HG03439 (cell line): ENCODE data around the gene SLX9.
"Not testable (repeated sequence)": the region's sequence is repeated elsewhere in the genome, so short reads cannot be mapped to it uniquely, and the experiment has no call there.

ENCODE experiments used
- ATAC-seq: cut with Tn5 transposase; IDR thresholded peaks from one replicate; pipeline ENCODE4 v1.9.1; 2021; ENCODE audit warnings: mild to moderate bottlenecking, moderate library complexity; ENCODE audit not compliant: unreplicated experiment

SLX9 gene

DNA sequence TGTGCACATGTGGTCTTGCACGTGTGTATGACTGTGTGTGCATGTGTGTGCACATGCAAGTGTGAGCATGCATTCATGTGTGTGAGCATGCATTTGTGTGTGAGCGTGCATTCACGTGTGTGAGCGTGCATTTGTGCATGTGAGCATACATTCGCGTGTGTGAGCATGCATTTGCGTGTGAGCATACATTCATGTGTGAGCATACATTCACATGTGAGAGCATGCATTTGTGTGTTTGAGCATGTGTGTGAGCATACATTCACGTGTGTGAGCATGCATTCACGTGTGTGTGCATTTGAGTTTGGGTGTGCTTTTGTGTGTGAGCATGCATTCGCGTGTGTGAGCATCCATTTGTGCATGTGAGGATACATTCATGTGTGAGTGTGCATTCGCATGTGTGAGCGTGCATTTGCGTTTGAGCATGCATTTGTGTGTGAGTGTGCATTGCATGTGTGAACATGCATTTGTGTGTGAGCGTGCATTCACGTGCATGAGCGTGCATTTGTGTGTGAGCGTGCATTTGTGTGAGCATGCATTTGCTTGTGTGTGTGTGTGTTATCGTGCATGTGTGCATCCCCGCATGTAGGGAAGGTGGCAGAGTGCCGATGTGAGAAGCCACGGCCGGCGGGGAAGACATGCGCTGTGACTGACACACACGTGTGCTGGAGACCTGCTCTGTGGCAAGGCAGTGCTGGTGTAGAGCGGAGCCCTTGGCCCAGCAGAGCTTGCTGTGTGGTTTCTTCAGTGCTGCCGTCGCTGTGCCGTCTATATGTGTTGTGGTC lies 37.4 kb upstream of the SLX9 start:
- no peak for ATAC-seq

DNA sequence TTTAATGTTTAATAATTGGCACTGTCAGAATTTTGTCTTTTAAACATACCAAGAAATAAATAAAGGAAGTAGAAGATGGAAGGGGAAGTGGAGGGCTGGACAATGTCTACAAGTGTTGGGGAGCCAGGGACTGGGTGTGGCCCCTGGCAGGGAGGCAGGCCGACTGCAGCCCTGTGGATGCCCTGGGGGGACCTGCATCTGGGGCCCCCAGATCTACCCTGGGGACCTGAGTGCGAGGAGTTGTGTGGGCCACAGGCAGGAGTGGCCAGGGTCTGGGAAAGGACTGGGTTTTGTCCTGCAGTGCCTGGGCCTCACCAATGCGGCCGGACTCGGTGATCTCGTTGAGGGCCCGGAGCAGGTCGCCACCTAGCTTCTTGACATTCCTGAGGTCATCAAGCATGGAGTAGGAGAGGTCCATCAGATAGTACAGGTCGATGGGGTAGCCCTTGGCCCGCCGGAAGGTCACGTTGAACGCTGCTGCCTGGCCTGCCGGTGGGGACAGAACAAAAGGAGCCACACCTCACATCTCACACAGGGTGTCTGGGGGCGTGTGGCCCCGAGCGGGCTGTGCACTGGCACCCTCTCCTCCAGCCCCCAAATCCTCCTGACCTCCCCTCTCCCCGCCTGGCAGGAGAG lies 36.7 kb upstream of the SLX9 start:
- ATAC-seq = no peak

DNA sequence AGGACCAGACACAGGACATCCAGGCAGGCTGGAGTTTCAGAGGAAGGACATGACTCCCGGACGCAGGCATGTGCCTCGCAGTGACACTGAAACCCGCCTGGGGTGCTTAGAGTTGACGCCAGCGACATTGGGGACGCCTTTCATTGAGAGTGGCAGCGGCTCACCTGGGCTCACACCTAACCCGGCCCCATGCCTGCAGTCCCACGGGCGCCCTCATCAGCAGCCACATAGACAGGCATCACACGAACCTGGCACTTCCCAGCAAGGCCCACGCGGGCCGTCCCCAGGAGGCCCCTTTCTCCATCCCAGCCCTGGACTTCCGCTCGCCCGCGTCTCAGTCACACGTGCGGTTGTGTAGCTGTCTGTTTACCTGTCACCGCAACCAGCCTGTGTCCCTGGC lies 36.1 kb upstream of the SLX9 start:
- ATAC-seq = no peak

DNA sequence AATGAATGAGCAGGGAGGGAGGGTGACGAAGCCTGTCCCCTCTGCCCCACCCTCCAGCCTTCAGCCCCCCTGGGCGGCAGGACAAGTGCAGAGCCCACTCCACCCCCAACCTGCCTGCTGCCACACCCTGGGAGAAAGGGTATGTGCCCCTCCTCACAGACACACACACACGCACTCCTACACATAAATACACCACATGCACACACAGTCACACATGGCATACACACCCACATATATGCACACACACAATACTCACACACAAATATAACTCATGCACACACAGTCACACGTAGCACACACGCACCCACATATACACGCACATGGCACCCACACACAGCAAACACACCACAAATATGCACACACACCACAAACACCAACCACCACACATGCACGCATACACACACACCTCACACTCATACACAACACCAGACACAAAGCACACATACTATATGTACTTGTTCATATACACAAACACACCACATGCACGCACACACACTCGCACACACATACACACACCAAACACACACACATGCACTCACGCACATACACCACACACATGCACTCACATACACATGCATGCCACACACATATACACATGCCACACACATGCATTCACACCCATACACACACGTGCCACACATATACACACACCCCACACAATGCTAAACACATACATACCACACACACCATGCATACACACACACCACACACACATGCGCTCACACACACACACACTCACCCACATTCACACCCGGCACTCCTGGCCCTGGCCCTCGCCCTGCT lies 35.5 kb upstream of the SLX9 start:
- ATAC-seq = no peak

DNA sequence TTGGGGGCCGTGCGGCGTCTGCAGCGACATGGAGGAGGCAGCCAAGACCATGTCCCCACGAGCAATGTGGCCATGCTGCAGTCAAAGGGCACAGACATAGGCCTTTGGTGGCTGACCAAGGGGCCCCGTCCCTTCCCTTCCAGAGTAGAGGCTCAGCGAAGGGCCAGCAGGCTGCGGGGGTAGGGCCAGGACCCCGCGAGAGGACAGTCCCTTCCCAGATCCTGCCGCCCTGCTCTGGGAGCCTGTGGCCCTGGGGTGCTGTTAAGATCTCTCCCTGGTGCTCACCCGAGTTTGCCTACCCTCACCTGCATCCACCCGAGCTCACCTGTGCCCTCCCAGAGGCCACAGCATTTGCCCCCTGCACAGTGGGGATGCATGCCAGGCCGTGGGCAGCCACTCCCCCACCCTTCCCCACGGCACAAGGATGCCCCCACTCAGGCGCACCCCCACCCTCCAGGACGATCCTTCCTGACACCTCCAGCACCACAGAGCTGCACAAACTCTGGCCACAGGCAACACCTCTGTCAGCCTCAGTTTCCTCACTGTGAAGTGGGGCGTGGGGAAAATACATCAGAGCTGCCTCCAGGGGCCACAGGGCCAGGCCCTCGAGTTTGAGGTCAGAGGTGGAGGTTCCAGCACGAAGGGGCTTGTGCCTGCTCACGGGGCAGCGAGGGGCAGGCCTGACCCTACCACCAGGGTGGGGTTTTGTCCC lies 34.7 kb upstream of the SLX9 start:
- ATAC-seq = no peak

DNA sequence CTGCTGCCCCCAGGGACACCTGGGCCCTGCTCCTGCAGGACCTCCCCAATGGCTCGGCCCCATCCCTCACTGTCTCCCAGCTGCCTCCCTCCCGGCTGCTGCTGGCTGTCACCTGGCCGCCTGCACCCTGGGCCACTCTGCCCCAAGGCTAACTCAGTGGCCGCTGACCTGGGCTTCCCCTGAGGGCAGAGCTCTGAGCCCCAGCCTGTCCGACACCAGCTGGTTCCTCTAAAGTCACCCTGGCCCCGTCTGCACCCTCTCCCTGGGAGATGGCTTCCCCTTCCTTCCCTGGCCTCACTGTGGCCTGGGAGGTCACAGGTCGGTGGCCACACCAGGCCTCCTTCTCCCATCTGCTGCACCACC lies 34.1 kb upstream of the SLX9 start:
- ATAC-seq = no peak

DNA sequence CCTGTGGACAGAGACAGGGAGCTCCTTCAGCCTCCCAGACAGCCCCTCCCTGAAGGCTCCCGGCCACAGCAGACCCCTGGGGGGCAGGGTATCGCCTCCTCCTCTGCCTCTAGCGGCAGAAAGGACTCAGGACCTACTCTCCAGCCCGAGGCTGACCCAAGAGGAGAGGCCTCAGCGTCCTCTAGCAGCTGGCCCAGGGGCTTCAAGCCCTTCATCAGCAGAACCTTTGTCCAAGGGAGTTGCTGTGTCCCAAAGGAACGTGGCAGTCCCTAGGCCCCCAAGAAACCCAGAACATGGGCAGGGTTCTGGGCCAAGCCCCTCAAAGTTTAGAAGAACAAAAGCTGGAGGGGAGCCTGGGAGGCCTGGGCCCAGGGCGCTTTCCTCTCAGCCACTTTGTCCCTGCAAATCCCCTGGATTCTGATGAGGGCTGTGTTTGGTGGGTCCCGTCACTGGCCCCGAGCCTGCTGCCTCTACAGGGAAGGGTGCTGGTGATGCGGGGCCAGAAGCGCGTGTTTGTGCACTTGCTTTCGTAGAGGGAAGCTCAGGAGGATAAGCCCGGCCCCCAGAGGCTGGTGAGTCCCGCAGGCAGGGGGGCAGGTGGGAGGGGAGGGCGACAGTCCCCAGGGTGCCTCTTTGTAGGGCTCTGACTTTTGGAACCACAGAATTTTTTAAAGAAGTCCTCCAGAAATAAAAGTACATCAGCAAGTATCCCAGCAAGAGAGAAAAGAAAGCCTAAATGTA lies 32.4 kb upstream of the SLX9 start:
- no peak for ATAC-seq

DNA sequence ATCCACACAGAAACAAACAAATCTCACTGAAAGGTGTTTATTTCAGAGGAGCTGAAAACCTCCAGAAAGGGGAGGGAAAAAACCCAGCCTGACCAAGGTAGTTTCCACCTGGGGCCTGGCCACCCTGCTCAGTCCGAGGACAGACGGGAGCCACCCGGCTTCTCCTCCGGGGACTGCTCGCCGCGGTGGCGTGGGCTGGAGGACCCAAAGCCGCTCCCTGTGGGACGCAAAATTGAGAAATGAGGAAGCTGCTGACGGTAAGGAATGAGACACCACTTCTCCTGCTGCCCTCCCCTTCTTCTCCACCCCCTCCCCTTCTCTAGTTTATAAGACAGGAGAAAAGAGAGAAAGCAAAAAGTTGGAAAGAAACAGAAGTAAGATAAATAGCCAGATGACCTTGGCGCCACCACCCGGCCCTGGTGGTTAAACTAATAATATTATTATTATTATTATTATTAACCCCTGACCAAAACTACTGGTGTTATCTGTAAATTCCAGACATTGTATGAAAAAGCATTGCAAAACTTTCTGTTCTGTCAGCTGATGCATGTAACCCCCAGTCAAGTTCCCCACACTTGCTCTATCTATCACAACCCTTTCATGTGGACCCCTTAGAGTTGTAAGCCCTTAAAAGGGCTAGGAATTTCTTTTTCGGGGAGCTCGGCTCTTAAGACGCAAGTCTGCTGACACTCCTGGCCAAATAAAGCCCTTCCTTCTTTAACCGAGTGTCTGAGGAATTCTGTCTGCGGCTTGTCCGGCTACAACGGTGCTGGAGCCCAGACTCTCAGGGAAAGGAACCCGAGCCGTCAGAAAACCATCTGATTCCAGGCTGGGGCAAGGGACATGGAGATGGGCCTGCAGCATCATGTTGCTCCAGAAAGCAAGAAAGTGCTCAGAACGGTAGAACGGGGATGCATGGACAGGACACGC lies 31.6 kb upstream of the SLX9 start:
- ATAC-seq = no peak

DNA sequence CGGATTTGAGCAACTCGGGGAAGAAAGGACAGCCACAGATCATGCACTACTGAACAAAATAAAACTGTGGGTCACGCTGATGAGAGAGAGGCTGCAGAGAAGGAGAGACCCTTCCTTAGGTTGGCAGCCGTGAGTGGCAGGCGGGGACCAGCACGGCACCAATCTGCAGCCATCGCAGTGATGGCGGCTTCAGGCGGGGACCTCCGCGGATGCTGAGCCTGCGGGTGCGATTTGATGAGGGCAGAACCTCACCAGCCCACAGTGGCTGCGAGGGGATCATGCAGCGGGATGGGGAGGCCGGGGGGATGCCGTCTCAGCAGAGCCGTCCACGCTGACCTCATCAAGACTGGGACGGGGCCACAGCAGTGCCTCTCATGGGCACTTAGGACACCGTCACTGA lies 30.9 kb upstream of the SLX9 start:
- no peak for ATAC-seq

DNA sequence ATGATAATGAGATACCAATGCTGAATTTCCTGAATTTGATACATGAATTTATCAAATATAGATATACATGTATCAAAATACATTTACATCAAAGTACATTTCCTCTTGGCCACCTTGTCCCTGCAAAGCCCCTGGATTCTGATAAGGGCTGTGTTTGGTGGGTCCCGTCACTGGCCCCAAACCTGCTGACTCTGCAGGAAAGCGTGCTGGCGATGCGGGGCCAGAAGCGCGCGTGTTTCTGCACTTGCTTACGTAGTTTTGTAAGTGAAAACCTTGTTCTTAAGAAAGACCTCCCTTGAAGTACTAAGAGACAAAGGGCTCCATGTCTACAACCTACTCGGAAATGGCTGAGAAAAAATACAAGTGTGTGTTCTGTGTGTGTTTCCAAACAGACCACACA lies 30.1 kb upstream of the SLX9 start:
- ATAC-seq = no peak

DNA sequence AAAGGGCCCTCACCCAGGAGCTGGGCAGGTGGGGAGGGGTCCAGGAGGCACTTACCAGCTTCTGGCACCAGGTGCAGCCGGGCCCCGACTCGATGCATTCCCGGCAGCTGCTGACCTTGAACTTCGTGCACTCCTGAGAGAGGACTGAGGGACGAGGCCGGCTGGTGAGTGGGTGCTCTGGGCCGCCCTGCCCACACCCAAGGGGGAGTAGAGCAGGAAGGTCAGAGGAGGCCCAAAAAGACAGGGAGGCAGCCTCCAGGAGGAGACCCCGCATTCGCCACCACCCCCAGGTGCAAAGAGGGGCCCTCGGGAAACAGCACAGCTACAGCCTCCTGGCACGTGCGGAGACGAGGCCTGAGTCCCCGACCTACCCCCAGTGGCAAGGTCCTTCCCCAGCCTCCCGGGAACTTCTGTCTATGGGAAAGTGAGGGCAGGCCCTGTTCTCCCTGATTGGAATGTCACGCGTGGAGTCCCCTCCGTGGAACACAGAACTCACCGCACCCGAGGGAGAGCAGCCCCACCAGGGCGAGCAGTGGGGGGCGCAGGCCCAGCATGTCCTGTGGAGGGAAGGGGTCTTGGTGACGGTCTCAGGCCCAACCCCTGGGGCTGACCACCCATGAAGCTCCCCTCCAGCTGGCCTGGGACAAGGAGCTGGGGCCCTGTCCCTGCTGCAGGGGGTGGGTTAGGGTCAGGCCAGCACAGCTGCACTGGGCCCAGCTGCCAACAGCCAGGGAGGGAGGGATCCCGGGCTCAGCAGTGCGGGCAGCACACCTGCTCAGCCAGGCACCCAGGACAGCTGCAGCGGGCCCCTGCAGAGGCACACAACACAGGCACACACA lies 29.4 kb upstream of the SLX9 start:
- ATAC-seq = no peak

DNA sequence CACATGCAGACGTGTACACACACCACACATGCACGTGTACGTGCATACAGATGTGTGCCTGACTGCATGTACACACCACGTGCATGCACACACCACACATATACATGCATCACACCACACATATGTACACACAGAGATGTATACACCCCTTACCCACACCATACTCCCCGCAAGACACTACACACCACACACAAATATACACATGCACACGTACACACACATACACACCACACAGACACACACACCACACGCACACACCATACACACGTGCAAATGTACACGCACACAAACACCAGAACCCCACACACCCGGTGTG lies 28.8 kb upstream of the SLX9 start:
- no peak for ATAC-seq

DNA sequence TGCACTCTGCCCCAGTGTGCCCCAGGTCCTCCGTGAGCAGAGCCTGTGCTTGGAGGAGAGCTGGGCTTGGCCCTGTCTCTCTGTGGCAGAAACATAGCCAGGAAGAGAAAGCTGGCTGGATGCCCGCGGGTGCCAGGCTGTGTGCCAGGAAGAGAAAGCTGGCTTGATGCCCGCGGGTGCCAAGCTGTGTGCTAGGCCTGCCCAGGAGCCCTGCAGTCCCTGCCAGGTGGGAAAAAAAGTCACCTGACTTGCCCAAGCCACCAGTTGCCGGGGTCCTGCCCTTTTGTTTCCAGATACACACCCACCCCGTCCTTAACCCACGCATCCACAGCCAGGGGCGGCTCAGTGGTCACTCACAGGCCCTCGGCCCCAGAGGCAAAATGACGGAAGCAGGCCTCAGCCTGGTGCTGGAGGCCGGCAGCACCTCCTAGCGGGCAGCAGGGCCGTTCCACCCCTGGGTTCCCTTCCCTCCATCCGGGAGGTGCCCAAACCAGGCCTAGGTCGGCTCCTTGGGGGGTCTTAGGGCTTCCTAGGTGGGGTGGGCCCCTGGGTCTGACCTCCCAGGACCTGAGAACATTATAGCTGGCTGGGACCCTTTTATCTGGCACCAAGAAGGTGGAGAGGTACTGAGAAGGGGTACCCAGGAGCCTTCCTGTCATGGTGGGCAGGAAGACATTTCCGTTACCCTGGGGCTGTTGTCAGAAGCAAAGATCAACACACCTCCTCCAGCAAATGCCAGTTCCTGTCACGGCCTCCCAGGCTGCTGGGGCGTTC lies 28.3 kb upstream of the SLX9 start:
- no peak for ATAC-seq

DNA sequence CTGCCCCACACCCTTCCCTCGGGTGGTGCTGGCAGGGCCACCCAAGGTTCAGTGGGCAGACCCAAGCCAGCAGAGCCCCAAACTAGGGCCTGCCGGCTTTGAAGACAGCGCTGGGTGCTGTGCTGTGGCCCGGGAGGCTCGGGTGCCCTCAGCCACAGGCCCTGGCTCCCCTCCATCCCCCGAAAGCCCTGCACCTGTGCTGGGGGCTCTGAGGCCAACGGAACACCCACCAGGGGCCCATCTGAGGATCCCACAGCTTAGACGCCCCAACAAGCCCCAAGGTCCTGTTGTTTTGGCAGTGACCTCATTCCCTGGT lies 27.7 kb upstream of the SLX9 start:
- ATAC-seq = no peak

DNA sequence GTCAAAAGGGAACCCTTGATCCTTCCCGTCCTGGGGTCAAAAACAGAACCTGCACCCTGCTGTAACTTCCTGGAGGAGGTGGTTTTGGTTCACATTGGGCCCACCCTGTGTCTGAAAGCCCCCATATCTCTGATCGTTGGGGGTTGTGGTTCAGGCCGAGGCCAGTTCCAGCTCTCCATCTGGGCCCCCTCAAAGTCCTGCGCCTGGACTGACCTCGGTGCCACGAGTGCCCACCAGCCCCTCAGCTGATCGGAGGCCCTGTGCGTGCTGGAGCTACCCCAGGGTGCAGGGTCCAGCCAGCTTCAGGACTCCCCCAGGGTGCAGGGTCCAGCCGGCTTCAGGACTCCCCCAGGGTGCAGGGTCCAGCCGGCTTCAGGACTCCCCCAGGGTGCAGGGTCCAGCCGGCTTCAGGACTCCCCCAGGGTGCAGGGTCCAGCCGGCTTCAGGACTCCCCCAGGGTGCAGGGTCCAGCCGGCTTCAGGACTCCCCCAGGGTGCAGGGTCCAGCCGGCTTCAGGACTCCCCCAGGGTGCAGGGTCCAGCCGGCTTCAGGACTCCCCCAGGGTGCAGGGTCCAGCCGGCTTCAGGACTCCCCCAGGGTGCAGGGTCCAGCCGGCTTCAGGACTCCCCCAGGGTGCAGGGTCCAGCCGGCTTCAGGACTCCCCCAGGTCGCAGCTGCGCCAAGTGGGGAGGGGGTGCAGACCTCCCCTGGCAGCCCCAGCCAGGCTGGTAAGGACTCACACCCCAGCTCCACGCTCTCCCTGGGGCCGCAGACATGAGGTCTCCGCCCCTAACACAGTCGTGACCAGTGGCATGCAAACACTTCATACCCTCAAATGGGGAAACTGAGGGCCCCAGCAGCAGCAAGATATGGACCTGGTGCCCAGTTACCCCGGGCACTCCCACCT lies 27.1 kb upstream of the SLX9 start:
- ATAC-seq = not testable (repeated sequence)

DNA sequence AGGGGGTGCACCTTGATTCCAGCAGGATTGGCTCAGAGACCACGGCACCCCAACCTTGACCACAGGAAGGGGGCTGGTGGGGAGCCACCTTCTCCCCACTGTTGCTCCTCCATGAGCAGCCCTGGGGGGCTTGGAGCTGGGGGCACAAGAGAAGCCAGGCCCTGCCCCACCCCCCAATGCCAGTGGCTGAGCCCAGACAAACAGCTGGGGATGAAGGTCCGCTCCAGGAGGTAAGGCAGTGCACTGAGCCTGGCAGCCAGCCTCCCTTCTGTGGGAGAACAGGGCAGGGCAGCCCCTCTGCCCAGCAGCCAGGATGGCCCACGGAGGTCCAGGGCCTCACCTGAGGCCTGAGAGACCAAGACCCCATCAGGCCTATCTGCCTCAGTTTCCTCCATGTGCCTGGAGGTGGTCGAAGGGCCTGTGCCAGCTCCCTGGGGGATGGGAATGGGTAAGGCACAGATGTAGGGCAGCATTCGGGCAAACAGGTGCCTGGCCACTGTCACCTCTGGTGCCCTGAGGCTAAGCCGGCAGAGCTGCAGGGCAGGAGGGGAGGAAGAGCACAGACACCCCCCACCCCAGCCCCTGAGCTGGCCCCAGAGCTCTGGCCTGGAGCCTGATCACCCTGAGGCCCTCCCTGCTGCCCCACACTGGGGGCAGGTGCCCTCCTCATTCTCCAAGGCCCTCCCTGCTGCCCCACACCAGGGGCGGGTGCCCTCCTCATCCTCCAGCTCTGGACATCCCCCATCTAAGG lies 26.2 kb upstream of the SLX9 start:
- ATAC-seq = no peak
